SK-N-SH treated with all-trans-retinoic acid at 6 μM for 48 hours (cell line): ENCODE measurements around the gene SELENOT.

Source experiments
- ATAC-seq: fragments of 200-7000 bp; cut with Tn5 transposase; 3 replicates; pipeline ENCODE4 v1.9.1; 2020; ENCODE audit warnings: mild to moderate bottlenecking, moderate library complexity
- ARNTL ChIP-seq: fragments of 450-650 bp; formaldehyde crosslinking; IDR thresholded peaks from 2 replicates; pipeline ENCODE4 v1.5.0; 2020; ENCODE audit warnings: low read depth, mild to moderate bottlenecking, moderate library complexity, borderline replicate concordance
- BACH2 ChIP-seq: fragments of 250-450 bp; sonication (Bioruptor Pico); IDR thresholded peaks from 2 replicates; pipeline ENCODE4 v1.9.0; 2021; ENCODE audit warnings: mild to moderate bottlenecking, borderline replicate concordance
- CREB5 ChIP-seq: fragments of 250-450 bp; sonication (Bioruptor Pico); IDR thresholded peaks from 2 replicates; pipeline ENCODE4 v1.5.1; 2020; ENCODE audit warnings: low read depth, mild to moderate bottlenecking, moderate library complexity
- CSDC2 ChIP-seq: fragments of 250-450 bp; sonication (Bioruptor Pico); IDR thresholded peaks from 2 replicates; pipeline ENCODE4 v1.5.0; 2020; ENCODE audit warnings: mild to moderate bottlenecking, moderate library complexity
- CSRNP3 ChIP-seq: fragments of 250-450 bp; sonication (Bioruptor Pico); IDR thresholded peaks from 2 replicates; pipeline ENCODE4 v1.5.1; 2021; ENCODE audit warnings: mild to moderate bottlenecking, moderate library complexity
- ESRRG ChIP-seq: fragments of 250-450 bp; sonication (Bioruptor Pico); IDR thresholded peaks from 2 replicates; pipeline ENCODE4 v1.6.1; 2021; ENCODE audit warnings: mild to moderate bottlenecking
- GLIS3 ChIP-seq: fragments of 250-450 bp; sonication (Bioruptor Pico); IDR thresholded peaks from 2 replicates; pipeline ENCODE4 v1.5.0; 2020; ENCODE audit warnings: mild to moderate bottlenecking, moderate library complexity
- ISL1 ChIP-seq: fragments of 250-450 bp; sonication (Bioruptor Pico); IDR thresholded peaks from 2 replicates; pipeline ENCODE4 v2.1.2; 2022; ENCODE audit warnings: mild to moderate bottlenecking, moderate library complexity
- PATZ1 ChIP-seq: fragments of 250-450 bp; sonication (Bioruptor Pico); IDR thresholded peaks from 2 replicates; pipeline ENCODE4 v1.8.0; 2020; ENCODE audit warnings: mild to moderate bottlenecking, moderate library complexity, borderline replicate concordance
- POU6F1 ChIP-seq: fragments of 250-450 bp; sonication (Bioruptor Pico); IDR thresholded peaks from 2 replicates; pipeline ENCODE4 v1.8.0; 2021; ENCODE audit warnings: low read depth, mild to moderate bottlenecking, moderate library complexity, borderline replicate concordance
- PPARA ChIP-seq: fragments of 250-450 bp; sonication (Bioruptor Pico); IDR thresholded peaks from 2 replicates; pipeline ENCODE4 v1.5.0; 2020; ENCODE audit warnings: mild to moderate bottlenecking, borderline replicate concordance
- RARB ChIP-seq: fragments of 250-450 bp; sonication (Bioruptor Pico); IDR thresholded peaks from 2 replicates; pipeline ENCODE4 v1.8.0; 2021; ENCODE audit warnings: mild to moderate bottlenecking, moderate library complexity
- SNAI2 ChIP-seq: fragments of 250-450 bp; sonication (Bioruptor Pico); IDR thresholded peaks from 2 replicates; pipeline ENCODE4 v1.5.0; 2020; ENCODE audit warnings: mild to moderate bottlenecking, moderate library complexity
- TCF4 ChIP-seq: fragments of 250-450 bp; sonication (Bioruptor Pico); IDR thresholded peaks from 2 replicates; pipeline ENCODE4 v1.8.0; 2021; ENCODE audit warnings: mild to moderate bottlenecking, moderate library complexity, borderline replicate concordance
- TOX ChIP-seq: fragments of 250-450 bp; sonication (Bioruptor Pico); IDR thresholded peaks from 2 replicates; pipeline ENCODE4 v1.8.0; 2021; ENCODE audit warnings: mild to moderate bottlenecking, moderate library complexity, borderline replicate concordance
- TSHZ2 ChIP-seq: fragments of 250-450 bp; sonication (Bioruptor Pico); IDR thresholded peaks from 2 replicates; pipeline ENCODE4 v1.5.0; 2020; ENCODE audit warnings: mild to moderate bottlenecking, moderate library complexity
- ZC3H10 ChIP-seq: fragments of 250-450 bp; sonication (Bioruptor Pico); IDR thresholded peaks from 2 replicates; pipeline ENCODE4 v1.5.1; 2021; ENCODE audit warnings: mild to moderate bottlenecking, moderate library complexity
- ZFP3 ChIP-seq: fragments of 250-450 bp; sonication (Bioruptor Pico); IDR thresholded peaks from 2 replicates; pipeline ENCODE4 v1.5.0; 2020; ENCODE audit warnings: mild to moderate bottlenecking, moderate library complexity
- ZFP30 ChIP-seq: fragments of 450-650 bp; formaldehyde crosslinking; IDR thresholded peaks from 2 replicates; pipeline ENCODE4 v1.5.0; 2022; ENCODE audit warnings: mild to moderate bottlenecking, moderate library complexity
- ZNF565 ChIP-seq: fragments of 450-650 bp; formaldehyde crosslinking; conservative IDR thresholded peaks from 2 replicates; pipeline ENCODE4 v1.5.0; 2020; ENCODE audit warnings: low read depth, mild to moderate bottlenecking, moderate library complexity
- ZNF70 ChIP-seq: fragments of 450-650 bp; formaldehyde crosslinking; IDR thresholded peaks from 2 replicates; pipeline ENCODE4 v1.5.0; 2020; ENCODE audit warnings: mild to moderate bottlenecking, moderate library complexity
- ZNF8 ChIP-seq: fragments of 450-650 bp; formaldehyde crosslinking; IDR thresholded peaks from 2 replicates; pipeline ENCODE4 v1.5.0; 2020; ENCODE audit warnings: mild to moderate bottlenecking, moderate library complexity

The SELENOT gene

GRCh38 chr3:150603153-150603979, at the start of gene SELENOT:
SELENOT (plus strand) TSS chr3:150603321; CDS start chr3:150603363, 42 bp downstream.
- no peak for TF ChIP-seq ZFP30 (CRISPR knock-in tag)
- no peak for TF ChIP-seq ARNTL
- 0 out of 2 replicates have a peak, but pooled peaks have one; percentile 55 for TF ChIP-seq GLIS3 (CRISPR knock-in tag)
- no peak for TF ChIP-seq CSRNP3 (CRISPR knock-in tag)
- peak; percentile 90; the same call in 1 of the 2 replicates for TF ChIP-seq POU6F1 (CRISPR knock-in tag)
- TF ChIP-seq PPARA (CRISPR knock-in tag): no peak
- TF ChIP-seq CSDC2 (CRISPR knock-in tag): no peak
- no peak for TF ChIP-seq ZNF565 (CRISPR knock-in tag)
- no peak for TF ChIP-seq TCF4 (CRISPR knock-in tag)
- TF ChIP-seq ZC3H10 (CRISPR knock-in tag): no peak
- no peak for TF ChIP-seq ZNF70 (CRISPR knock-in tag)
- no peak for TF ChIP-seq ISL1 (CRISPR knock-in tag)
- TF ChIP-seq TOX (CRISPR knock-in tag): no peak
- peak; percentile 38; the same call in 1 of the 2 replicates for TF ChIP-seq PATZ1 (CRISPR knock-in tag)
- no peak for TF ChIP-seq CREB5 (CRISPR knock-in tag)
- no peak for TF ChIP-seq ZFP3 (CRISPR knock-in tag)
- no peak for TF ChIP-seq BACH2 (CRISPR knock-in tag)
- no peak for TF ChIP-seq ZNF8 (CRISPR knock-in tag)
- TF ChIP-seq RARB (CRISPR knock-in tag): 0 out of 2 replicates have a peak, but pooled peaks have one; percentile 13
- peak; percentile 95 for ATAC-seq

GRCh38 chr3:150555859-150556436, 47.2 kb upstream of the SELENOT start:
- no peak for TF ChIP-seq ZFP3 (CRISPR knock-in tag)
- TF ChIP-seq ZNF565 (CRISPR knock-in tag): no peak
- TF ChIP-seq POU6F1 (CRISPR knock-in tag): no peak
- TF ChIP-seq PATZ1 (CRISPR knock-in tag): no peak
- no peak for TF ChIP-seq ESRRG (CRISPR knock-in tag)
- no peak for TF ChIP-seq ZNF8 (CRISPR knock-in tag)
- TF ChIP-seq ZNF70 (CRISPR knock-in tag): no peak
- no peak for TF ChIP-seq TSHZ2
- no peak for TF ChIP-seq ZFP30 (CRISPR knock-in tag)
- TF ChIP-seq CSRNP3 (CRISPR knock-in tag): no peak
- no peak for TF ChIP-seq SNAI2
- TF ChIP-seq TOX (CRISPR knock-in tag): no peak
- ATAC-seq: no peak
